Activated CD8-positive, alpha-beta memory T cell treated with anti-CD3 and anti-CD28 coated beads, Interleukin-2, amount 50 U/mL, for 24 hours (primary cell): ENCODE data around the gene AGER.
"Not testable (repeated sequence)": the region's sequence is repeated elsewhere in the genome, so short reads cannot be mapped to it uniquely, and the experiment has no call there.

Experiments used
- DNase-seq: peaks from one replicate; pipeline ENCODE4 v3.0.0-alpha.2; 2020; ENCODE audit errors: extremely low read depth

The AGER gene

DNA sequence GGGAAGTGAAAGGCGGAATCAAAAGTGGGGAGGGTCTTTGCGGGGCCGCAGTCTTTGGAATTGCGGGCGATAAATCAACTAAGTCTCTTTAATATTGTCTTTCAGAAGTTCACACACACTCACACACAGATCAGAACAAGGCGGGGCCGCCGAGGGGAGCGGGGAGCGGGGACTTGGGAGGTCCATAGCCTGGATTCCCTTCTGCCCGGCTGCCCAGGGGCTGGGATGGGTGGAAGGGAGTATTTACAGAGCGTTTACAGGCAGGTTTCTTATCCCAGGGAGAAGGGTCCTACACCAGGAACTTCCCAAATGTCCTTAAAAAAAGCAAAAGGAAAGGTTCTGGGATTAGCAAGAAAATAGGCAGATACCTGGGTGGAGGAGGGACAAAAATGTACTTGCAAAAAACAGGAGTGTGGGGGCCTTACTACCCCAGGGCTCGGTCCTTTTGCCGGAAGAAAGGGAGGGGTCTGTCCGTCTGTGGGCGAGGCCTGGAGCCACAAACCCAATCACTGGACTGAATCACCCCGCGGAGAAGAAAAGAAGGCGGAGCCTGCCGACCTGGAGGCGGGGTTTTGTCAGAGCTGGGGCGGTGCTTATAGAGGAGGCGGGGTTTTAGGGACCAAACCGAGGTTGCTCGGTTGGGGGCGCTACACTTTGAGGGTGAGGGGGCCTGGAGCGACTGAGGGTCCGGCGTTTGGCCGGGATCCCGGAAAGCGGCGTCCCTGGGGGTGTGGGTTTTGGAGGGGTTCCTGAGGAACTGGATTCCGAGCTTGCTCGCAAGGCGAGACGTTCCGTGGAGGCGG is 35.6 kb downstream of the AGER start:
- peak; percentile 36 for DNase-seq

DNA sequence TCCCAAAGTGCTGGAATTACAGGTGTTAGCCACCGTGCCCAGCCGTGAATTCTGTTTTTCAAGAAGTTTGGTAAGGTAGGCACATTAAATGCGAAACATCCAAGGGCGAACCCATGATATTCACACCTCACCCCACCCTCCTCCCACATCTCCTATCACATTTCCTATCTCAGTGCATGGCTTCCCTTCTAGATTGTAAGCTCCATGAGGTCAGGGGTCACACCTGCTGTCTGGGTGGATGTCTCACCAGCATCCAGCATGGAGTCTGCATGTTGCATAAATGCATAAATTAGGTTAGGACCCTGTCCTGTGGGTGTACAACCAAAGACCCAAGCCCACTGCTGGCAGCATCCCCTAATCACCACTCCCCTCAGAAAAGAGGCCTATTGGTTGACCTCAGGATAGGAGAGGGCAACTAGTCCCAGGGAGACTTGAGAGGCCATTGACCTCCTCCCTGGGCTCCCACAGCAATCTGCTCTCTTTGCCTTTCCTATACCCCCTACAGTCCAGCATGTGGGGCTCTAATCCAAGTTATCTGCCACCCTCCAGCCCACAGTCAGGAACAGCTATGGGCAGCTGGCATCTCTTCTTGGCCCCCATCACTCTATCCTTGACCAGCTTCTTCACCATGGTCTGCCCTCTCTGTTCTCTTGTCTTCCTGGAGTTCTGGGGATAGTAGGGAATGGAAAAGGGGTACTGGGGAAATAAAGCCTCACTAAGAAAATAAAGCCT is 36.5 kb downstream of the AGER start:
- DNase-seq: no peak

DNA sequence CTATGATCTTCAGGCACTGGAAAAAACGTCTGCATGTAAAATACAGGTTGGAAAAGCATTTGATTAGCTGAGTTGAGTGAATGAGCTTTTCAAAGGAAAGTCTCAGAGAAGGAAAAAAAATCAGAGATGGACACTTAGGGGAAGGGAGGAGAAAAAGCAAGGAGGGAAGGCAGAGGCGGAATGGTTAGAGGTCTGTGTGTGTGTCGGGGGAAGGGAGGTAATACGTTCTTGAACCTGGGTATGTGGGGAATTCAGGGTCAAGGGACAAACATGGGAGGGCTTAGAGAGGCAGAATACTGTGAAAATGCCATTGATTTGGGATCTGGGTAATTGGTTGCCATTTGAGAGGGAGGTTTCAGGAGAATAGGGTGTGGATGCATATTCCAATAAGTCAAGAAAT is 37.4 kb downstream of the AGER start:
- no peak for DNase-seq

GRCh38 chr6:32146287-32146686 is 37.8 kb downstream of the AGER start:
- no peak for DNase-seq

DNA sequence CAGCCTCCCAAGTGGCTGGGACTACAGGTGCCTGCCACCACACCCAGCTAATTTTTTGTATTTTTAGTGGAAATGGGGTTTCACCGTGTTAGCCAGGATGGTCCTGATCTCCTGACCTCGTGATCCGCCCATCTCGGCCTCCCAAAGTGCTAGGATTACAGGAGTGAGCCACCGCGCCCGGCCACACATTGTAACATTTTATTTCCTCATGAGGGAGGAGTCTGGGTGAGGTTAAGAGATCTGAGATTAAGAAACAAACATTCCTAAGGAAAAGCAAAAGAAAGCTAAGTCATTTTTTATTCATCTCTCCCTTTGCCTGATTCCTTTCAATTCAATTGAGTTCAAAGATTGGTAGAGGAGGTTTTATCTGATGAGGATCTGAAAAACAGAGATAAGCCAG is 39.8 kb downstream of the AGER start:
- not testable (repeated sequence) for DNase-seq

GRCh38 chr6:32140420-32141046 is 43.5 kb downstream of the AGER start:
- DNase-seq: no peak

GRCh38 chr6:32139590-32139989 is 44.5 kb downstream of the AGER start:
- no peak for DNase-seq

GRCh38 chr6:32137454-32137853 is 46.6 kb downstream of the AGER start:
- DNase-seq: no peak

- DNase-seq: no peak
Observed at GRCh38 chr6:32133786-32134185, 50.3 kb downstream of the AGER start.

- DNase-seq: no peak
Observed at GRCh38 chr6:32132110-32132509, 51.9 kb downstream of the AGER start.

GRCh38 chr6:32131439-32131948 is 52.6 kb downstream of the AGER start:
- no peak for DNase-seq
